K562 (cell line): ENCODE measurements around the gene ABI2. TPM values are rescaled to one million over a fixed set of nuclear protein-coding genes. Genes with fewer than 3 reads are reported as not detected.

Source experiments
- ATAC-seq: fragments of 200-7000 bp; cut with Tn5 transposase; 3 replicates; pipeline ENCODE4 v1.9.1; 2020; ENCODE audit warnings: moderate library complexity
- BruUV-seq: library from RNA; stranded (reverse); fragments of 400-500 nt; replicated peaks from 2 replicates; lab custom pipeline; 2021; lab: Mats Ljungman, UMichigan
- CTCF ChIA-PET: fragments of 300-600 bp; formaldehyde crosslinking; extraction: SDS; loops from one replicate; lab custom pipeline; 2021; ENCODE audit warnings: low intra/inter-chr PET ratio; lab: Yijun Ruan, JAX
- POLR2A ChIA-PET: fragments of 300-600, 350-650 bp; sonication (Branson Sonifier 250); formaldehyde crosslinking; extraction: SDS; loops from one replicate; lab custom pipeline; 2021; ENCODE audit warnings: antibody characterized with exemption, inconsistent platforms; lab: Yijun Ruan, JAX
- DNase-seq, 4 experiments: peaks; one replicate each; pipeline versions ENCODE4 v3.0.0 to v3.0.0-alpha.2; 2011 to 2018; ENCODE audit warnings: low spot score in 3 of 4, mixed read lengths in 3 of 4; ENCODE audit errors: extremely low read depth in 1 of 4
- FAIRE-seq: peaks from 2 replicates; lab custom pipeline; 2011; peaks lifted over from hg19 to GRCh38; lab: Jason Lieb, UNC
- H2AFZ ChIP-seq: 2 replicates; pipeline ENCODE4 v1.6.0; 2011; ENCODE audit warnings: low read depth, low read length, control low read depth, inconsistent platforms
- H3K27ac ChIP-seq: fragments of 200-600 bp; 3 replicates; pipeline ENCODE4 v1.8.0; 2011; ENCODE audit warnings: low read depth, mild to moderate bottlenecking, control low read depth, inconsistent platforms, low read length, moderate library complexity, mixed read lengths; ENCODE audit errors: extremely low read depth
- H3K27me3 ChIP-seq, 2 experiments: fragments of 300-600 bp in 1 of 2; 2 replicates in 1 of 2; 3 replicates in 1 of 2; pipeline versions ENCODE4 v1.6.0 to v1.8.0; 2011; ENCODE audit warnings: inconsistent platforms in 2 of 2, low read length in 2 of 2, mild to moderate bottlenecking in 1 of 2, mixed read lengths in 1 of 2, moderate library complexity in 1 of 2; ENCODE audit not compliant: control insufficient read depth in 2 of 2, insufficient read depth in 2 of 2
- H3K36me3 ChIP-seq: fragments of 300-600 bp; 3 replicates; pipeline ENCODE4 v1.8.0; 2011; ENCODE audit warnings: mild to moderate bottlenecking, low read length, inconsistent platforms; ENCODE audit not compliant: control insufficient read depth, insufficient read depth
- H3K4me1 ChIP-seq, 2 experiments: fragments of 200-600 bp in 1 of 2; replicated peaks in 1 of 2; 2 replicates in 1 of 2; 3 replicates in 1 of 2; pipeline versions ENCODE4 v1.5.1 to v1.8.0; 2011; ENCODE audit warnings: inconsistent platforms in 2 of 2, low read length in 2 of 2, mild to moderate bottlenecking in 1 of 2, mixed read lengths in 1 of 2, moderate library complexity in 1 of 2; ENCODE audit not compliant: control insufficient read depth in 2 of 2, insufficient read depth in 2 of 2
- H3K4me2 ChIP-seq: 2 replicates; pipeline ENCODE4 v1.6.1; 2011; ENCODE audit warnings: low read length, control low read depth, inconsistent platforms, mixed read lengths; ENCODE audit not compliant: insufficient read depth
- H3K4me3 ChIP-seq: fragments of 200-600 bp; sonication (generic), shearing (Covaris generic); 2 replicates; pipeline ENCODE4 v1.5.1; 2016; ENCODE audit warnings: control low read depth, inconsistent platforms
- H3K79me2 ChIP-seq: fragments of 200-600 bp; 3 replicates; pipeline ENCODE4 v1.8.0; 2011; ENCODE audit warnings: low read length, inconsistent platforms; ENCODE audit not compliant: control insufficient read depth, insufficient read depth
- H3K9ac ChIP-seq, 2 experiments: 2 replicates each; pipeline versions ENCODE4 v1.6.0 to v1.6.1; 2011; ENCODE audit warnings: low read depth in 2 of 2, low read length in 2 of 2, control low read depth in 1 of 2, inconsistent platforms in 1 of 2, mild to moderate bottlenecking in 1 of 2, mixed read lengths in 1 of 2; ENCODE audit not compliant: insufficient read depth in 1 of 2
- H3K9me1 ChIP-seq: one replicate; pipeline ENCODE4 v1.6.0; 2011; ENCODE audit warnings: inconsistent platforms, mild to moderate bottlenecking, low read length, moderate library complexity; ENCODE audit not compliant: control insufficient read depth, insufficient read depth
- H3K9me3 ChIP-seq: replicated peaks from 2 replicates; pipeline ENCODE4 v1.5.1; 2011; ENCODE audit warnings: low read depth, low read length, inconsistent platforms; ENCODE audit not compliant: control insufficient read depth, insufficient read depth
- H4K20me1 ChIP-seq: replicated peaks from 2 replicates; pipeline ENCODE4 v1.6.1; 2011; ENCODE audit warnings: low read length, inconsistent platforms, mixed read lengths; ENCODE audit not compliant: control insufficient read depth, insufficient read depth
- CSDE1 ChIP-seq, 2 experiments: fragments of 450-650 bp; IDR thresholded peaks; 2 replicates each; pipeline ENCODE4 v1.6.1; 2016; ENCODE audit warnings: mild to moderate bottlenecking in 1 of 2
- E2F3 ChIP-seq: fragments of 250-450 bp; sonication (Bioruptor Pico); IDR thresholded peaks from 2 replicates; pipeline ENCODE4 v1.4.0; 2020; ENCODE audit warnings: mild to moderate bottlenecking
- HSF4 ChIP-seq: fragments of 250-450 bp; sonication (Bioruptor Pico); IDR thresholded peaks from 2 replicates; pipeline ENCODE4 v2.1.2; 2022; ENCODE audit warnings: mild to moderate bottlenecking, moderate library complexity, borderline replicate concordance
- KLF16 ChIP-seq: IDR thresholded peaks from 2 replicates; pipeline ENCODE4 v1.6.1; 2016; ENCODE audit warnings: antibody characterized with exemption
- MCM7 ChIP-seq, 2 experiments: fragments of 450-650 bp; IDR thresholded peaks; 2 replicates each; pipeline ENCODE4 v1.6.1; 2016 to 2018
- PATZ1 ChIP-seq: fragments of 250-450 bp; sonication (Bioruptor Pico); IDR thresholded peaks from 2 replicates; pipeline ENCODE4 v1.5.0; 2020; ENCODE audit warnings: mild to moderate bottlenecking, borderline replicate concordance
- PHB2 ChIP-seq: fragments of 450-650 bp; IDR thresholded peaks from 2 replicates; pipeline ENCODE4 v1.6.1; 2017; ENCODE audit warnings: low read depth
- ZNF133 ChIP-seq: fragments of 250-450 bp; sonication (Bioruptor Pico); IDR thresholded peaks from 2 replicates; pipeline ENCODE4 v1.4.0; 2020; ENCODE audit warnings: mild to moderate bottlenecking
- ZNF197 ChIP-seq: fragments of 200-800 bp; sonication (Bioruptor generic); IDR thresholded peaks from 2 replicates; pipeline ENCODE4 v1.6.1; 2016; ENCODE audit warnings: low read depth, missing genetic modification characterization, missing compliant biosample characterization
- ZNF3 ChIP-seq: fragments of 250-450 bp; sonication (Bioruptor Pico); IDR thresholded peaks from 2 replicates; pipeline ENCODE4 v1.5.0; 2021; ENCODE audit warnings: mild to moderate bottlenecking, moderate library complexity
- WGBS: fragments of 100-300 bp; shearing (Covaris generic); methylation state at CpG from one replicate; pipeline ENCODE4 v1.1.6; 2016; ENCODE audit warnings: low coverage, mixed read lengths; ENCODE audit not compliant: insufficient coverage; ENCODE audit errors: missing lambda C conversion rate; 5-methylcytosine and 5-hydroxymethylcytosine counted together
- in situ Hi-C: fragments of 300-500 bp; cut with MboI; formaldehyde crosslinking; loops from 4 replicates; pipeline ENCODE4 v1.15.0; 2018; ENCODE audit warnings: inconsistent platforms, mixed read lengths
- intact Hi-C: fragments of 100-400 bp; cut with micrococcal nuclease; formaldehyde crosslinking; loops from 2 replicates; pipeline ENCODE4 v1.14.2; 2022
- polyA plus RNA-seq, 8 experiments: library from polyadenylated mRNA; depleted of rRNA in 4 of 8; stranded (reverse) in 5 of 8; unstranded in 3 of 8; fragments of >200 nt; fragmentation: Nextera tagmentation in 2 of 8; fragmentation: Illumina TruSeq in 1 of 8; extraction: Ambion mirVana in 2 of 8; extraction: Trizol in 1 of 8; gene quantifications; 2 replicates each; pipeline versions ENCODE4 v1.2.1 to v1.2.3, GENCODE V29; 2011 to 2014; ENCODE audit warnings: inconsistent platforms in 1 of 8, missing spikeins in 1 of 8
- total RNA-seq, 7 experiments: library from RNA; depleted of rRNA in 6 of 7; stranded (reverse); fragments of >200 nt in 6 of 7; fragmentation: Illumina TruSeq in 2 of 7; extraction: Trizol in 2 of 7; gene quantifications; 2 replicates each; pipeline versions ENCODE4 v1.2.1 to v1.2.3, GENCODE V29; 2011 to 2021; ENCODE audit warnings: low replicate concordance in 1 of 7
- TF ChIP-seq, protein P1 (sequence below): fragments of 250-450 bp; sonication (Bioruptor Pico); IDR thresholded peaks from 2 replicates; pipeline ENCODE4 v1.5.1; 2021; ENCODE audit warnings: mild to moderate bottlenecking
- TF ChIP-seq, protein P2 (sequence below), 2 experiments: IDR thresholded peaks; 2 replicates each; pipeline ENCODE4 v1.6.1; 2012; ENCODE audit warnings: improper control_type of control experiment in 2 of 2, low read depth in 2 of 2, low read length in 2 of 2, borderline replicate concordance in 1 of 2
- TF ChIP-seq, protein P3 (sequence below): sonication (generic); formaldehyde crosslinking; IDR thresholded peaks from 2 replicates; pipeline ENCODE4 v1.8.1; 2022; ENCODE audit warnings: missing genetic modification reagents

ABI2 gene
- total and polyA plus RNA-seq, 9 of the 15 experiments (the other 6 are each of a cell fraction or from before 2014, with no cell fraction given): 5.3 to 24.3 (median 12.2) TPM

DNA sequence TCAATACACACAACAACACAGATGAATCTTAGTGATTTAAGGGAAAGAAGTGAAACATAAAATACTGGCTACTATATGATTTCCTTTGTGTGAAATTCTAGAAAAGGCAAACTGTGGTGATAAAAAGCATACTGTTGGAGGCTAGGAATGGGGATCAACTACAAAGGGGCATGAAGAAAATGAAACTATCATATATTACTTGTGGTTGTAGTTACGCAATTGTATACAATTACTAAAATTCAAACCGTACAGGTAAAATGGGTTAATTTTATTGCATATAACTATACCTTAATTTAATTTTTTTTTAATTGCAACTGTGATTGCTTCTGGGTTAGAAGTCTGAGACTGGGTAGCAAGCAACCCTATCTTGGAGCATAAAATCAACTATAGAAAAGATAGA lies 41.7 kb upstream of the ABI2 start (continued):
- TF ChIP-seq ZNF3 (CRISPR knock-in tag) (no peak), KLF16 (no peak), ZNF197 (CRISPR knock-in tag) (no peak)
- TF ChIP-seq, protein P1, sequence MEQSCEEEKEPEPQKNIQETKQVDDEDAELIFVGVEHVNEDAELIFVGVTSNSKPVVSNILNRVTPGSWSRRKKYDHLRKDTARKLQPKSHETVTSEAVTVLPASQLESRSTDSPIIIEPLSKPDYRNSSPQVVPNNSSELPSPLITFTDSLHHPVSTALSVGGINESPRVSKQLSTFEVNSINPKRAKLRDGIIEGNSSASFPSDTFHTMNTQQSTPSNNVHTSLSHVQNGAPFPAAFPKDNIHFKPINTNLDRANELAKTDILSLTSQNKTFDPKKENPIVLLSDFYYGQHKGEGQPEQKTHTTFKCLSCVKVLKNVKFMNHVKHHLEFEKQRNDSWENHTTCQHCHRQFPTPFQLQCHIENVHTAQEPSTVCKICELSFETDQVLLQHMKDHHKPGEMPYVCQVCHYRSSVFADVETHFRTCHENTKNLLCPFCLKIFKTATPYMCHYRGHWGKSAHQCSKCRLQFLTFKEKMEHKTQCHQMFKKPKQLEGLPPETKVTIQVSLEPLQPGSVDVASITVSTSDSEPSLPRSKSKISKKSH (CRISPR knock-in tag): no peak
- TF ChIP-seq, protein P2, sequence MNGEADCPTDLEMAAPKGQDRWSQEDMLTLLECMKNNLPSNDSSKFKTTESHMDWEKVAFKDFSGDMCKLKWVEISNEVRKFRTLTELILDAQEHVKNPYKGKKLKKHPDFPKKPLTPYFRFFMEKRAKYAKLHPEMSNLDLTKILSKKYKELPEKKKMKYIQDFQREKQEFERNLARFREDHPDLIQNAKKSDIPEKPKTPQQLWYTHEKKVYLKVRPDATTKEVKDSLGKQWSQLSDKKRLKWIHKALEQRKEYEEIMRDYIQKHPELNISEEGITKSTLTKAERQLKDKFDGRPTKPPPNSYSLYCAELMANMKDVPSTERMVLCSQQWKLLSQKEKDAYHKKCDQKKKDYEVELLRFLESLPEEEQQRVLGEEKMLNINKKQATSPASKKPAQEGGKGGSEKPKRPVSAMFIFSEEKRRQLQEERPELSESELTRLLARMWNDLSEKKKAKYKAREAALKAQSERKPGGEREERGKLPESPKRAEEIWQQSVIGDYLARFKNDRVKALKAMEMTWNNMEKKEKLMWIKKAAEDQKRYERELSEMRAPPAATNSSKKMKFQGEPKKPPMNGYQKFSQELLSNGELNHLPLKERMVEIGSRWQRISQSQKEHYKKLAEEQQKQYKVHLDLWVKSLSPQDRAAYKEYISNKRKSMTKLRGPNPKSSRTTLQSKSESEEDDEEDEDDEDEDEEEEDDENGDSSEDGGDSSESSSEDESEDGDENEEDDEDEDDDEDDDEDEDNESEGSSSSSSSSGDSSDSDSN (IDR thresholded peaks at IDR 0.05; ENCODE audit: borderline replicate concordance in 1 of 2, low read depth in 2 of 2, low read length in 2 of 2): no peak

DNA sequence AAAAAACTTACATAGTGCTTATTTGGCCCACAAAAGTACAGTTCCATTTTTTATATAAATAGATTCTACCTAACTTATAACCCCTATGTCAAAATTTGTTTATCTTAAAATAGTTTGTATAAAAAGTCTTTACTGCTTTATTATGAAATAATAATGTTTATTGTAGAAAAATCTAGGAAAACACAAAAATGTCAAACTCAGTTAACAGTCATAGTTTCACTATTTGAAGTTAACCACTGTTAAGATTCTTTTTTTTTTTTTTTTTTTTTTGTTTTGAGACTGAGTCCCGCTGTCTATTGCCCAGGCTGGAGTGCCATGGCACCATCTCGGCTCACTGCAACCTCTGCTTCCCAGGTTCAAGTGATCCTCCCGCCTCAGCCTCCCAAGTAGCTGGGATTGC lies 26.5 kb upstream of the ABI2 start:
- CTCF ChIA-PET: no interaction called here
- intact Hi-C loops (no loop called here), in situ Hi-C loops (no loop called here)
- WGBS: 86% methylated on average over 2 of the region's 3 CpGs
- TF ChIP-seq E2F3 (CRISPR knock-in tag): no peak
- TF ChIP-seq CSDE1 (IDR thresholded peaks at IDR 0.05): no peak
- TF ChIP-seq, protein P3, sequence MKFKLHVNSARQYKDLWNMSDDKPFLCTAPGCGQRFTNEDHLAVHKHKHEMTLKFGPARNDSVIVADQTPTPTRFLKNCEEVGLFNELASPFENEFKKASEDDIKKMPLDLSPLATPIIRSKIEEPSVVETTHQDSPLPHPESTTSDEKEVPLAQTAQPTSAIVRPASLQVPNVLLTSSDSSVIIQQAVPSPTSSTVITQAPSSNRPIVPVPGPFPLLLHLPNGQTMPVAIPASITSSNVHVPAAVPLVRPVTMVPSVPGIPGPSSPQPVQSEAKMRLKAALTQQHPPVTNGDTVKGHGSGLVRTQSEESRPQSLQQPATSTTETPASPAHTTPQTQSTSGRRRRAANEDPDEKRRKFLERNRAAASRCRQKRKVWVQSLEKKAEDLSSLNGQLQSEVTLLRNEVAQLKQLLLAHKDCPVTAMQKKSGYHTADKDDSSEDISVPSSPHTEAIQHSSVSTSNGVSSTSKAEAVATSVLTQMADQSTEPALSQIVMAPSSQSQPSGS (CRISPR knock-in tag): no peak
- TF ChIP-seq PATZ1: no peak
- no peak for TF ChIP-seq ZNF133 (CRISPR knock-in tag)
- no peak for TF ChIP-seq PHB2
- no peak for TF ChIP-seq HSF4 (CRISPR knock-in tag)
- TF ChIP-seq MCM7 (IDR thresholded peaks at IDR 0.05): no peak
- Histone ChIP-seq H3K27ac (no peak overlapping the region), H4K20me1 (no peaks in the 10 kb centered on the region), H3K4me2 (no peak overlapping the region), H3K36me3 (no peaks in the 10 kb centered on the region), H3K9ac (no peak overlapping the region), H3K4me1 (no peaks in the 10 kb centered on the region), H3K27me3 (no peaks in the 10 kb centered on the region), H3K9me1 (no peaks in the 10 kb centered on the region), H3K4me3 (no peak overlapping the region), H2AFZ (no peak overlapping the region), H3K9me3 (no peaks in the 10 kb centered on the region), H3K79me2 (no peaks in the 10 kb centered on the region)
- POLR2A ChIA-PET: no interaction called here
- FAIRE-seq (no peak), DNase-seq (no peak), ATAC-seq (no peak)
- BruUV-seq: no TSS peak
